HG03571 (cell line): ENCODE results near the gene PYCARD.
"Not testable (repeated sequence)": the region's sequence is repeated elsewhere in the genome, so short reads cannot be mapped to it uniquely, and the experiment has no call there.

Experiments
- ATAC-seq: cut with Tn5 transposase; IDR thresholded peaks from one replicate; pipeline ENCODE4 v1.9.1; 2021; ENCODE audit not compliant: unreplicated experiment

Gene PYCARD

DNA sequence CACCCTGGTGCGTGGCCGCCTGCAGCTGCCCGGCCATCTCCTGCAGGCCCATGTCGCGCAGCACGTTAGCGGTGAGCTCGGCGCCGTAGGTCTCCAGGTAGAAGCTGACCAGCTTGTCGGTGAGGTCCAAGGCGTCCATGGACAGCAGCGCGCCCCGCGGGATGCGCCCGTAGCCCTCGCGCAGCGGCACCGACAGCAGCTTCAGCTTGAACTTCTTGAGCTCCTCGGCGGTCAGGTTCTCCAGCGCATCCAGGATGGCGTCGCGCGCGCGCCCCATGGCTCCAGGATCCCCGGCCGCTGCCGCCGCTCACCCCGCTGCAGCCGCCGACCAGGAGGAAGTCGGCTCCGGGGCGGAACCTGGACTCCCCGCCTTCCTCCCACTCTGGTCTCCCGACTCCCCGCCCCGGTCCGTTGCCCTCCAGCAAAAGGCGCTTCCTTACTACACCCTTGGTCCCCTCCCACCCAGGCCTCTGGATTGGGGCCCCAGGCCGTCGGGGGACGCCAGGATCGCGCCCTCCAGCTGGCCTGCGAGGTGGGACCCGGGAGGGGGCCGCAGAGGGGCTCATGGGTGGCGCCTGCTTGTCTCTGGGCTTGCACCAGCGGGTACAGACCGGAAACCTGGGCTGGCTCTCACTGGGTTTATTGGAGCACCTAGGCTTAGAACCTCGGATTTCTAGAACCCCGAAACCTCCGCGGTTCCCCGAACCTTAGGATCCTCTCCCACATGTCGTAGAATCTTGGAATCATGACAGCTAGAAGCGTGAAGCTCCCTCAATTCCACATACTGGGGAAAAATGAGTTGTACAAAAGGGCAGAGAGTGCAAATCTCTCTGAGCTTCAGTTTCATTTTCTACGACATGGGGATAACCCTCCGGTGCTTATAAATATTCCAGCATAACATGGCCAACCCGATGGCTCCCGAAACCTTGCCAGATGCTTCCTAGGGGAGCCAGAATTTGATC is at the start of gene PYCARD:
TSS of gene PYCARD (minus strand) at position 347 of the 962 bp plus-strand sequence. CDS start at position 277, 70 bp downstream.
- peak; percentile 38 for ATAC-seq

DNA sequence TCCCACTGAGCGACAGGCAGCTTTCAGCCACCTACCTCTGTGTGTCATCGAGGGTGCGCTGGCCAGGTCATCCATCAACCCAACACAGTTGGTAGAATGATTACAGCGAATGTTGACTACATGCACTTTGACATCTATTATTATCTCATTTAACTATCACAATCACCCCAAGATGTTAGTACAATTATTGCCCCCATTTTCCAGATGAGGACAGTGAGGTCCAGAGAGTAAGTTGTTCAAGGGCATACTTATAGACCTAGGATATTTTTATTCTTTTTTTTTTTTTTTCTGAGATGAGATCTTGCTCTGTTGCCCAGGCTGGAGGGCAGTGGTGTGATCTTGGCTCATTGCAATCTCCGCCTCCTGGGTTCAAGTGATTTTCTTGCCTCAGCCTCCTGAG is 48.9 kb upstream of the PYCARD start:
- ATAC-seq = no peak

DNA sequence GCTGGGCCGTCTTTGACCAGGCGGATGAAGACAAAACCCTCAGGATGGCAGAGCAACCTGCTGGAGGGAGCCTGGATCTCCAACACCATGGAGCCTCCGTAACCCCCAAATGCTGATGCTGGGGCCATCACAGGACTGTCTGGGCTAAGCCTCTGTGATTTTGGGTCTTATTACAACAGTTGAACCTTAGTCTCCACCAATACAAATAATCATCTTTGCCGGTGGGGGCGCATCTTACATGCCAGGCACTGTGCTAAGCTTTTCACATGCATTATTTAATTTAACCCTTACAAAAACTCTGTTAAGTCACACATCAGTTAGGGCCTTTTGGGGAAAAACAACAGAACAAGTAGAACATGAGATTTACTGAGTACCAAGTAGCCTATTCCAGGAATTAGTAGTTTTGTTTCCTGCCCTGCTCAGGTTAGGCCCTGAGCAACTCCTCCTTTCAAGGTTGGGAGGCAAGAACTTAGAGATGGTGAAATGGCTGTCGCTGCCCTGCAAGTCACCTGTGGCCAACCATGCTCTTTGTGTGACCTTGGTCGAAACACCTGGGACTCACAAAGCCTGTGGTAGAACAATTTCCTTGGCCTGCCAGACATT is 48.3 kb upstream of the PYCARD start:
- ATAC-seq = no peak

DNA sequence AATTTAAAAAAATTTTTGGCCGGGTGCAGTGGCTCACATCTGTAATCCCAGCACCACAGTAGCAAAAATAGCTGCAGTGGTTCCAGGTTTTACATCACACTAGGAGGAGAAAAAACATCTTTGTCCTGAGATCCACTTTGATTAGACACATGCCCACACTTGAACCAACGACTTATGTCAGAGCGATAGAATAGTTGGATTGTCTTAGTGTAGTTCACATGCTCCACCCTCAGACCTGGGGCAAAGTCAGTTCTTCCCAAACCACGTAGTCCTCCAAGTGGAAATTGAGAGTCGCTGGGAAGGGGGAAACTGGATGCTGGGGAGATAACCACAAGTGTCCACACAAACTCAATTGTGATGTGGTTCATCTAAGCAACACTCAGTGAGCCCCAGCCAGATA is 45.8 kb upstream of the PYCARD start:
- no peak for ATAC-seq

DNA sequence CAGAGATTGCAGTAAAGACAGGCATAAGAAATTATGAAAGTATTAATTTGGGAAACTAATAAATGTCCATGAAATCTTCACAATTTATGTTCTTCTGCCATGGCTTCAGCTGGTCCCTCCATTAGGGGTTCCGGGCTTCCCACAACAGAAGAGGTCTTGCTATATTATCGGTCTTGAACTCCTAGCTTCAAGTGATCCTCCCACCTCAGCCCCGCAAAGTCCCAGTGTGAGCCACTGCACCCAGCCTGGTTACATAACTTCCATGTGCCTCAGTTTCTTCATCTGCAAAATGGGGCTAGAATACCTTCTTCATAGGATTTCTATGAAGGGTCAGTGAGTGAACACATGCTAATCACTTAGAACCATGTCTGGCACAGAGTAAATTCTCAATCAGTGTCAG is 43.7 kb upstream of the PYCARD start:
- no peak for ATAC-seq

DNA sequence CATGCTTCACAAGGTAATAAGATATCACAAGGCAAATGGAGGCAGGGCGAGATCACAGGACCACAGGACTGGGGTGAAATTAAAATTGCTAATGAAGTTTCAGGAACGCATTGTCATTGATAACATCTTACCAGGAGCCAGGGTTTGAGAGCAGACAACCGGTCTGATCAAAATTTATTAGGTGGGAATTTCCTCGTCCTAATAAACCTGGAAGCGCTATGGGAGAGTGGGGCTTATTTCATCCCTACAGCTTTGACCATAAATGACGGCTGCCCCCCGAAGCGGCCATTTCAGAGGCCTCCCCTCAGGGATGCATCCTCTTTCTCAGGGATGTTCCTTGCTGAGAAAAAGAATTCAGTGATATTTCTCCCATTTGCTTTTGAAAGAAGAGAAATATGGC is 43.0 kb upstream of the PYCARD start:
- ATAC-seq = not testable (repeated sequence)

DNA sequence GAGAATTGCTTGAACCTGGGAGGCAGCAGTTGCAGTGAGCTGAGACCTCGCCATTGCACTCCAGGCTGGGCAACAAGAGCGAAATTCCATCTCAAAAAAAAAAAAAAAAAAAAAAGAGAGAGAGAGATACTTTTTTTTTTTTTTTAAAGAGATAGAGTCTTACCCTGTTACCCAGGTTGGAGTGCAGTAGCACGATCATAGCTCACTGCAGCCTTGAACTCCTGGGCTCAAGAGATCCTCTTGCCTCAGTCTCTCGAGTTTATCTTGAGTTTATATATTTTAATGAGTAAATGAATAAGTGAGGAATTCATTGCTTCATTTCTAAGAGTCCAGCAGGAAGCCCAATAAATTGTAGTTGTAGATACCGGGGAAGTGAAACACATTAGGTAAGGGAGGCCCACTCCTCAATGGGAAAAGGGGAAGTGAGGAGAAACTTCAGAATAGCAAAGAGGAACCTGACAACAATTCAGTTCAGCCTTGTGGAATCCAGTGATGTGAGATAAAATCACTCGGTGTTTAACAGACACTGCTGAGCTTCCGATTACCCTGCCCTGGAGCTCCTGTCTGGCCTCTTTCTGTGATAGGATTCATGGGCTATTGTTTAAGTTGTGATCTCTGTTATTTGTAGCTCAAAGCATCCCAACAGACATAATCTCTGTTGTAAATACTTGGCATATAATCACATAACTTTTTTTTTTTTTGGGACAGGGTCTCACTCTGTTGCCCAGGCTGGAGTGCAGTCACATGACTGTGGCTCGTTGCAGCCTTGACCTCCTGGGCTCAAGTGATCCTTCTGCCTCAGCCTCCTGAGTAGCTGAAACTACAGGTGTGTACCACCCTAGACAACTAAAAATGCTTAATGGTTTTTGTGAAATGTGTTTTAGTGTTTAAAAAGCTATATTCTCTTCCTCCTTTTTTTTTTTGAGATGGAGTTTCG is 41.4 kb upstream of the PYCARD start:
- no peak for ATAC-seq

DNA sequence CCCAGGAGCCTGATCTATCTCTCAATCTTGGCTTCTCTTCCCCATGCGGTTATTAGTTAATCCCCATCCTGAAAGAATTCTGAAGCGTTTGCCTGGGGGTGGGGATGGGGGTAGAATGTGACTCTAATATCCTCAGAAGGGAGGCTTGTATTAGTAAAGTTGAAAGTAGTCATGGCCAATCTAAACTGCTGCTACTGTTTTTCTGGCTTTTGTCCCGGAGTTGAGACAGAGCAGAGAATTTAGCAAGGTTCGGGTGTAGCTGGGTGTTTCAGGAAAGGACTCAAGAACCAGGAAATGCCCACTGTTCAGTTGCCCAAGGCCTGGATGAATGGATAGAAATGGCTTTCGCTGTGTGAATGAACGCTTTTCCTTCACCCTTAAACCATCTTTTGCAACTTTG is 39.6 kb upstream of the PYCARD start:
- ATAC-seq = no peak

DNA sequence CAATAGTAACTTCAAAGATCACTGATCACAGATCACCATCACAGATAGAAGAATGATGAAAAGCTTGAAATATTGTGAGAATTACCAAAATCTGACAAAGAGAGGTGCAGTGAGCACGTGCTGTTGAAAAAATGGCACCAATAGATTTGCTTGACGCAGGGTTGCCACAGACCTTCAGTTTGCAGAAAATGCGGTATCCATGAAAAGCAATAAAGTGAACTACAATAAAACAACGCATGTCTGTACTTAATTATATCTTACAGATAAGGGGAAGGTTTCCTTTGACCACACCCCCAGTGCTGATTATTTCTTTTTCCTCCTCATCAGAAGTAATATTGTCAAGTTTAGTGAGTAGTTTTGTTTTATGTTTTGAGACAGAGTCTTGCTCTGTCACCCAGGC is 35.5 kb upstream of the PYCARD start:
- no peak for ATAC-seq

DNA sequence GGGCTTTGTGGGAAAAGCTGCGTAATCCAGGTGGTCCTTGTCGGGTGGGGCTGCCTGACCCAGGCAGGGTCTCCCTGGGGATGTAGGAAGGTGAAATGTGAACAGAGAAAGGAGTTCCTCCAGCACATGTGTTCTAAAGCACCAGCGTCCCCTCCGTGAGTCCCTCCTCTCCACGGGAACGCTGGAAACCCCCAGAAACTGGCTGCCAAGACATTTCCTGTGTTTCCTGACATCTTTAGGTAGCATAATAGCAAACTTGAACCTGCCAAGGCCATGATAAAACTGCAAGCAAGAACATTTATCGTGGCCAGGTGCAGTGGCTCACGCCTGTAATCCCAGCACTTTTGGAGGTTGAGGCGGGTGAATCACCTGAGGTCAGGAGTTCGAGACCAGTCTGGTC is 26.9 kb upstream of the PYCARD start:
- no peak for ATAC-seq

DNA sequence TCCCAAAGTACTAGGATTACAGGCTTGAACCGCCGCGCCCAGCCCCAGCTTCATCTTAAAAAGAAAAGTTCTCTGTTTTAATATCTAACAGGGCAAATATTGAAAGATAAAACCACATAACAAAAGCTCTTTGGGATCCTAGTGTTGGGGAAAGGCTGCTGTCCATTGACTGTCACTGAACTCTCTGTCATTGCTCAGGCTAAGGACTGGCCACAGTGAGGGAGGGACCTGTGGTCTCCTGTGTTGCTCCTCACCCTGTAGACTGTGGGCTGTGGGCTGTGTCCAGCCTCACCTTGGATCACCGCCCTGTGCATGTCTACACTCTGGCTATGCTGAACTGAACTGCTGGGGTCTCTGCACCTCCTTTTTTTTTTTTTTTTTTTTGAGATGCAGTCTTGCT is 25.6 kb upstream of the PYCARD start:
- ATAC-seq = no peak

DNA sequence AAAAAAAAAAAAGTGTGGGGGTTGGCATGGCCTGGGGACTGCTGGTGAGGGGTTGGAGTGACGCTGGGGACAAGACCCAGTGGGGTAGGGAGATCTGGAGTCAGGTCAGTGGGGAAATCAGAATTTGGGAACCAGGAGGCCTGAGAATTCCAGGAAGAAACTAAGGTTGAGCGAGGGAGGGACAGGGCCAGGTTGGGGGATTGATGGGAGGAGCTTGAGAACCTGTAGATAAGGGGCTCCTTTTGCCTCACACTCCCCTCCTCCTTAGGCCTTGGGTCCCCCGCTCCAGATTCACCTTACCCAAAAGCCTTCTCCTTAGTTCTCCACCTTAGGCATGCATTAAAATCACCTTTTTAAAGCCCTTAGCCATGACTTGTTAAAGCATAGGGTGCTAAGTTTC is 22.6 kb upstream of the PYCARD start:
- no peak for ATAC-seq

DNA sequence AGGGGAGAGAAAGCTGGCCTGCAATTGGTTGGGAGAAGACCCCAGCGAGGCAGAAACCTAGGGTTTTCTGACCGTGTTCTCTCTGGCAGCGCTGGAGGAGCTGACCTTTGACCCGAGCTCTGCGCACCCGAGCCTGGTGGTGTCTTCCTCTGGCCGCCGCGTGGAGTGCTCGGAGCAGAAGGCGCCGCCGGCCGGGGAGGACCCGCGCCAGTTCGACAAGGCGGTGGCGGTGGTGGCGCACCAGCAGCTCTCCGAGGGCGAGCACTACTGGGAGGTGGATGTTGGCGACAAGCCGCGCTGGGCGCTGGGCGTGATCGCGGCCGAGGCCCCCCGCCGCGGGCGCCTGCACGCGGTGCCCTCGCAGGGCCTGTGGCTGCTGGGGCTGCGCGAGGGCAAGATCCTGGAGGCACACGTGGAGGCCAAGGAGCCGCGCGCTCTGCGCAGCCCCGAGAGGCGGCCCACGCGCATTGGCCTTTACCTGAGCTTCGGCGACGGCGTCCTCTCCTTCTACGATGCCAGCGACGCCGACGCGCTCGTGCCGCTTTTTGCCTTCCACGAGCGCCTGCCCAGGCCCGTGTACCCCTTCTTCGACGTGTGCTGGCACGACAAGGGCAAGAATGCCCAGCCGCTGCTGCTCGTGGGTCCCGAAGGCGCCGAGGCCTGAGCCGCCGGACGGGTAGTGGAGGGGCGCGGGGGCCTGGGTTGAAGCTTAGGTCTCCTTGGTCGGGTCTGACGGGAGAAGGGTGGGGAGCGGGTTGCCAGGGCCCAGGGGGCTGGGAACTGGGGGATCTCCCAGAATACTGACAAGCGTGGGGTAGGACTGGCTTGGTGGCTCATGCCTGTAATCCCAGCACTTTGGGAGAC is 21.8 kb upstream of the PYCARD start:
- no peak for ATAC-seq

DNA sequence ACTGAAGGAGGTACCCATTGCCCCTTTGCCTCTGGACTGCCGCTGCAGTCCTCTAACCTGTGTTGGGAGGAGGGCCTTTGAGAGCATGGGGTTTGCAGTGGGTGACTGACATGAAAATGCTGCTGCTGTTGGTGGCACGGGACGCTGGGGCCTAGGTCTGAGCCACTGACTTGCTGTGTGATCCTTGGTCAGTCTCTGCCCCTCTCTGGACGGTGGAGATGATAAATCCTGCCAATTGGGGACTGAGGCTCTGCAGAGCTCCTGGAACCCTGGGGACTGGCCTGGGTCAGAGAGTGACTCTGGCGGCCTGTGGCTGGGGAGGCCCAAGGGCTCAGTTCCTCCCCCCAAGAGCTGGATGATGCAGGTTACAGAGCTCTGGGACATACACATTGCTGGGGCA is 20.5 kb upstream of the PYCARD start:
- no peak for ATAC-seq

DNA sequence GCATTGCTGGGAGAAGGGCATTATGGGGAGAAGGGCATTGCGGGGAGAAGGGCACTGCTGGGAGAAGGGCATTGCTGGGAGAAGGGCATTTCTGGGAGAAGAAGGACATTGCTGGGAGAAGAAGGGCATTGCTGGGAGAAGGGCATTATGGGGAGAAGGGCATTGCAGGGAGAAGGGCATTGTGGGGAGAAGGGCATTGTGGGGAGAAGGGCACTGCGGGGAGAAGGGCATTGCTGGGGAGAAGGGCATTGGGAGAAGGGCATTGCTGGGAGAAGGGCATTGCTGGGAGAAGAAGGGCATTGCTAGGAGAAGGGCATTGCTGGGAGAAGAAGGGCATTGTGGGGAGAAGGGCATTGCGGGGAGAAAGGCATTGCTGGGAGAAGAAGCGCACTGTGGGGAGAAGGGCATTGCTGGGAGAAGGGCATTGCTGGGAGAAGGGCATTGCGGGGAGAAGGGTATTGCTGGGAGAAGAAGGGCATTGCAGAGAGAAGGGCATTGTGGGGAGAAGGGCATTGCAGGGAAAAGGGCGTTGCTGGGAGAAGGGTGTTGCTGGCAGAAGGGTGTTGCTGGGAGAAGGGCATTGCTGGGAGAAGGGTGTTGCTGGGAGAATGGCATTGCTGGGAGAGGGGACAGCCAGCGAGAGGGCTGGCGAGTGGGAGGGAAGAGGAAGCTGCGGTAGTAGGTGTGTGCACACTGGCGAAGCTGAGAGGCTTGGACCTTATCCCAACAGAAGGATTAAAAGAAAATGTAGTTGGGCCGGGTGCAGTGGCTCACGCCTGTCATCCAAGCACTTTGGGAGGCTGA is 19.0 kb upstream of the PYCARD start:
- ATAC-seq = no peak

DNA sequence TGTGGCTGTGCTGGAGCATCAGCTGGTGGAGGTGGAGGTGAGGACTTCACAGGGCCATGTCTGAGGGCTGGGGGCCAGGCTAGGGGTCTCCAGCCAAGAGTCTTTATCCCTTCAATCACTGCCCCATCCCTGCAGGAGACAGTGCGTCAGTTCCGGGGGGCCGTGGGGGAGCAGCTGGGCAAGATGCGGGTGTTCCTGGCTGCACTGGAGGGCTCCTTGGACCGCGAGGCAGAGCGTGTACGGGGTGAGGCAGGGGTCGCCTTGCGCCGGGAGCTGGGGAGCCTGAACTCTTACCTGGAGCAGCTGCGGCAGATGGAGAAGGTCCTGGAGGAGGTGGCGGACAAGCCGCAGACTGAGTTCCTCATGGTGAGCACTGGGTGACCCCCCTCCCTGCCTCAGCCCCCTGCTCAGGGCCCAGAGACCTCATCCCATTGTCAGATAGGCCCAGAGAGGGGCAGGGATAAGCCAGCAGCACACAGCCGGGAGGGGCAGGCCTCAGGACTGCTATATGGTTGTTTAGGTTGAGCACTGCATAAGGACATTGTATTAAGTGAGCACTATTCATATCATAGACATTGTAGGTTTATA is 16.7 kb upstream of the PYCARD start:
- no peak for ATAC-seq

DNA sequence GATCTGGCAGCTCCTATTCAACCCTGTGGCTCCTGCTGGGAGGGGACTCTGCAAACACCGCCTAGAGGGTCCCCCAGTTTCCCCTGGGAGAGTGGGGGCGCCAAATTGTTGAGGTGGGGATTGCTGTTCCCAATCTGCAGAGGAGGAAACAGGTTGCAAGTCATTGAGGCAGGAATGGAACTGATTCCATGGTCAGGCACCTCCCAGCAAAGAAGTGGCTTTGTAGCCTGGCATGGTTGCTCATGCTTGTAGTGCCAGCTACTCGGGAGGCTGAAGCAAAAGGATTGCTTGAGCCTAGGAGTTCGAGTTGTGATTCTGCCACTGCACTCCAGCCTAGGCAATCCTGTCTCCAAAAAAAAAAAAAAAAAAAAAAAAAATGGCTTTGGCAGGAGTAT is 14.6 kb upstream of the PYCARD start:
- no peak for ATAC-seq

DNA sequence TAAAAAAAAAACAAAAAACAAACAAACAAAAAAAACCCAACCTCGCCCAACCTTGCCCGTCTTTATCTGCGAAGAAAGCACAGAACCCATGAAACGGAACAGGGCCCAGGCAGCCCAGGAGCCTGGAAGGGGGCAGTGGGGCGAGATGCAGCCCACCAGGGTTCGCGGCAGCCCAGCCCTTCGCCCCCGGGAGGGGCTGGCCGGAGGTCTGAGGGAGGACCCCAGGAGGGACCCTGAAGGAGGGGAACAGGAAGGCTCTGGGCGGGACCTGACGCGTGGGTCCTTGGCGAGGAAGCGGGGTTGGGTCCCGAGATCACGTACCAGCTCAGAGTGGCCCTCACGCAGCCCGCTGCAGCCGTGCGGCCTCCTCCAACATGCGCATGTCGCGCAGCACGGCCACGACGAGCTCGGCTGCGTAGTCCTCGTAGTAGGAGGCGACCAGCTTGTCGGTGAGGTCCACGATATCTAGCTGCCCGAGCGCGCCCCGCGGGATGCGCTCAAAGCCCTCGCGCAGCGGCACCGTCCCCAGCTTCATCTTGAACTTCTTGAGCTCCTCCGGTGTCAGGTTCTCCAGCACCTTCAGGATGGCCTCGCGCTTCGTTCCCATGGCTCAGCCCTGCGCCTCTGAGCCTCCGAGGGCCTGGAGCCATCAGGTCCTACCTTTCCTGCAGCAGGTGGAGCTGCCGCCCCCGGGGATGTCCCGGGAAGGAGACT is 14.0 kb upstream of the PYCARD start, which contains the start of gene PYDC1:
TSS of gene PYDC1 (minus strand) at position 714 of the 714 bp plus-strand sequence. CDS start at position 607, 107 bp downstream.
- no peak for ATAC-seq
